GM23248 (cell line): ENCODE measurements around the gene TNS3. TPM values are rescaled to one million over a fixed set of nuclear protein-coding genes. Genes with fewer than 3 reads are reported as not detected.
"Not testable (repeated sequence)": the region's sequence is repeated elsewhere in the genome, so short reads cannot be mapped to it uniquely, and the experiment has no call there.

Experiments used
- DNase-seq: peaks from one replicate; pipeline ENCODE4 v3.0.0-alpha.2; 2015
- H2AFZ ChIP-seq: fragments of 200-600 bp; sonication (generic); 2 replicates; pipeline ENCODE4 v1.6.1; 2016; ENCODE audit warnings: antibody characterized with exemption
- H3F3A ChIP-seq: fragments of 200-600 bp; sonication (generic); 2 replicates; pipeline ENCODE4 v1.6.1; 2016; ENCODE audit warnings: mild to moderate bottlenecking, antibody characterized with exemption, mixed run types; ENCODE audit not compliant: insufficient read depth
- H3K27ac ChIP-seq: fragments of 200-600 bp; sonication (generic); 2 replicates; pipeline ENCODE4 v1.5.1; 2016; ENCODE audit warnings: mild to moderate bottlenecking
- H3K27me3 ChIP-seq: fragments of 200-600 bp; sonication (generic); replicated peaks from 2 replicates; pipeline ENCODE4 v1.6.1; 2016; ENCODE audit warnings: mild to moderate bottlenecking; ENCODE audit not compliant: insufficient read depth
- H3K36me3 ChIP-seq: fragments of 200-600 bp; sonication (generic); 2 replicates; pipeline ENCODE4 v1.6.1; 2016; ENCODE audit warnings: low read depth, mild to moderate bottlenecking
- H3K4me1 ChIP-seq: fragments of 200-600 bp; sonication (generic); 2 replicates; pipeline ENCODE4 v1.6.1; 2016; ENCODE audit warnings: mild to moderate bottlenecking; ENCODE audit not compliant: insufficient read depth
- H3K4me2 ChIP-seq: fragments of 200-600 bp; sonication (generic); one replicate; pipeline ENCODE4 v1.6.1; 2016; ENCODE audit warnings: mild to moderate bottlenecking; ENCODE audit not compliant: unreplicated experiment
- H3K4me3 ChIP-seq: fragments of 200-600 bp; sonication (generic); 2 replicates; pipeline ENCODE4 v1.5.1; 2016; ENCODE audit warnings: mild to moderate bottlenecking
- H3K79me2 ChIP-seq: fragments of 200-600 bp; sonication (generic); 2 replicates; pipeline ENCODE4 v1.6.1; 2016; ENCODE audit warnings: mild to moderate bottlenecking; ENCODE audit not compliant: insufficient read depth
- H3K9ac ChIP-seq: fragments of 200-600 bp; sonication (generic); 2 replicates; pipeline ENCODE4 v1.6.1; 2016; ENCODE audit warnings: mild to moderate bottlenecking
- H3K9me2 ChIP-seq: fragments of 200-600 bp; sonication (generic); 2 replicates; pipeline ENCODE4 v1.6.1; 2016; ENCODE audit warnings: mixed run types, mild to moderate bottlenecking, moderate library complexity; ENCODE audit not compliant: insufficient read depth
- H3K9me3 ChIP-seq: fragments of 200-600 bp; sonication (generic); one replicate; pipeline ENCODE4 v1.6.1; 2017; ENCODE audit warnings: low read depth
- H4K20me1 ChIP-seq: fragments of 200-600 bp; sonication (generic); 2 replicates; pipeline ENCODE4 v1.6.0; 2016; ENCODE audit not compliant: insufficient read depth
- EZH2 ChIP-seq: fragments of 200-600 bp; sonication (generic); IDR thresholded peaks from 2 replicates; pipeline ENCODE4 v1.6.1; 2018; ENCODE audit warnings: antibody characterized with exemption, mild to moderate bottlenecking; ENCODE audit not compliant: insufficient read depth, poor library complexity, severe bottlenecking
- EZH2phosphoT487 ChIP-seq: fragments of 200-600 bp; sonication (generic); IDR thresholded peaks from 2 replicates; pipeline ENCODE4 v1.6.1; 2018; ENCODE audit warnings: antibody characterized with exemption, moderate library complexity, mild to moderate bottlenecking, low read depth; ENCODE audit not compliant: insufficient read depth
- WGBS, 2 experiments: methylation state at CpG; one replicate each; pipeline ENCODE4 v1.1.6; 2015 to 2017; ENCODE audit warnings: low lambda C conversion rate in 2 of 2, low coverage in 1 of 2; ENCODE audit errors: missing lambda C conversion rate in 2 of 2; 5-methylcytosine and 5-hydroxymethylcytosine counted together
- in situ Hi-C: fragments of 300-500 bp; cut with MboI; formaldehyde crosslinking; loops from 2 replicates; pipeline ENCODE4 v1.15.0; 2020
- polyA plus RNA-seq: library from polyadenylated mRNA; unstranded; fragments of >200 nt; fragmentation: Nextera tagmentation; extraction: Ambion mirVana; gene quantifications from 2 replicates; pipeline ENCODE4 v1.2.1, GENCODE V29; 2016
- total RNA-seq: library from RNA; depleted of rRNA; stranded (reverse); fragments of >200 nt; shearing (Covaris generic); gene quantifications from 2 replicates; pipeline ENCODE4 v1.2.3, GENCODE V29; 2014

The TNS3 gene
- total and polyA plus RNA-seq, 2 experiments from 2014 or later: 18.6 to 47.0 TPM

- TF ChIP-seq EZH2phosphoT487 (no peak), EZH2 (no peak)
- DNase-seq: no peak
- Histone ChIP-seq H3K79me2 (no peaks in the 10 kb centered on the region), H3K9me2 (no peaks in the 10 kb centered on the region), H3F3A (peaks cover 6% of the 10 kb centered on the region), H3K9me3 (no peaks in the 10 kb centered on the region), H4K20me1 (no peaks in the 10 kb centered on the region), H3K4me1 (peaks cover 15% of the 10 kb centered on the region), H3K4me2 (no peak overlapping the region), H3K27ac (no peak overlapping the region), H3K9ac (no peak overlapping the region), H3K27me3 (no peaks in the 10 kb centered on the region), H3K4me3 (no peak overlapping the region), H3K36me3 (no peaks in the 10 kb centered on the region), H2AFZ (no peak overlapping the region)
- in situ Hi-C loops: no loop called here
- WGBS, 2 experiments: 90 to 95% methylated on average over 8 of the region's 8 CpGs
These were observed 6.9 kb upstream of the TNS3 start for GRCh38 chr7:47588704-47589225.

GRCh38 chr7:47587976-47588375 is 6.1 kb upstream of the TNS3 start:
- Histone ChIP-seq H3K9me3 (no peaks in the 10 kb centered on the region), H3K4me2 (no peak overlapping the region), H3K4me3 (no peak overlapping the region), H3K4me1 (peaks cover 18% of the 10 kb centered on the region), H3F3A (peaks cover 6% of the 10 kb centered on the region), H3K9ac (no peak overlapping the region), H3K27ac (no peak overlapping the region), H4K20me1 (no peaks in the 10 kb centered on the region), H3K9me2 (no peaks in the 10 kb centered on the region), H3K79me2 (no peaks in the 10 kb centered on the region), H2AFZ (no peak overlapping the region), H3K36me3 (no peaks in the 10 kb centered on the region), H3K27me3 (no peaks in the 10 kb centered on the region)
- DNase-seq: no peak
- 82 to 83% methylated on average over 9 of the region's 9 CpGs for WGBS, 2 experiments
- in situ Hi-C loops: no loop called here
- no peak for TF ChIP-seq EZH2

GRCh38 chr7:47587351-47587750 is 5.4 kb upstream of the TNS3 start:
- Histone ChIP-seq H4K20me1 (no peaks in the 10 kb centered on the region), H3K9me3 (no peaks in the 10 kb centered on the region), H3K27ac (no peak overlapping the region), H3K4me2 (no peak overlapping the region), H3K4me3 (no peak overlapping the region), H3K9ac (no peak overlapping the region), H3K36me3 (no peaks in the 10 kb centered on the region), H3K27me3 (no peaks in the 10 kb centered on the region), H3K4me1 (peaks cover 19% of the 10 kb centered on the region), H3K79me2 (no peaks in the 10 kb centered on the region), H3F3A (peaks cover 4% of the 10 kb centered on the region), H2AFZ (no peak overlapping the region), H3K9me2 (no peaks in the 10 kb centered on the region)
- DNase-seq: peak; percentile 58
- no peak for TF ChIP-seq EZH2
- 50 to 52% methylated on average over 7 of the region's 7 CpGs for WGBS, 2 experiments
- in situ Hi-C loops: no loop called here

- Histone ChIP-seq H4K20me1 (no peaks in the 10 kb centered on the region), H3K9ac (no peak overlapping the region), H2AFZ (no peak overlapping the region), H3K9me3 (no peaks in the 10 kb centered on the region), H3K9me2 (no peaks in the 10 kb centered on the region), H3K27ac (no peak overlapping the region), H3K36me3 (no peaks in the 10 kb centered on the region), H3K4me1 (peaks cover 17% of the 10 kb centered on the region), H3K79me2 (no peaks in the 10 kb centered on the region), H3K4me2 (no peak overlapping the region), H3F3A (no peaks in the 10 kb centered on the region; the same call in 1 of the 2 replicates), H3K4me3 (no peak overlapping the region), H3K27me3 (no peaks in the 10 kb centered on the region)
- 98 to 100% methylated on average over 3 of the region's 3 CpGs for WGBS, 2 experiments
- in situ Hi-C loops: no loop called here
- DNase-seq: no peak
- TF ChIP-seq EZH2 (no peak), EZH2phosphoT487 (no peak)
These were observed 5.0 kb upstream of the TNS3 start for GRCh38 chr7:47586925-47587324.

GRCh38 chr7:47586161-47586670 is 4.3 kb upstream of the TNS3 start:
- DNase-seq, H3K4me2 ChIP-seq, in situ Hi-C loops, H3K79me2 ChIP-seq, H3K27ac ChIP-seq, H3K4me3 ChIP-seq, H3F3A ChIP-seq, H2AFZ ChIP-seq, H3K9me2 ChIP-seq, H3K9ac ChIP-seq, H3K9me3 ChIP-seq, H3K27me3 ChIP-seq, H4K20me1 ChIP-seq, H3K36me3 ChIP-seq: not testable (repeated sequence)
- WGBS, 2 experiments: 95 to 98% methylated on average over 6 to 7 of the region's 7 CpGs
- peaks cover 10% of the 10 kb centered on the region for H3K4me1 ChIP-seq
